WTC11 (cell line): Measurements from ENCODE around the gene JTB. TPM values are rescaled to one million over a fixed set of nuclear protein-coding genes. Genes with fewer than 3 reads are reported as not detected.

ENCODE experiments used
- ATAC-seq: fragments of 200-7000 bp; cut with Tn5 transposase; 2 replicates; pipeline ENCODE4 v1.10.0; 2021; ENCODE audit warnings: mild to moderate bottlenecking, moderate library complexity
- Bru-seq: library from RNA; stranded (reverse); fragments of 400-500 nt; gene quantifications from one replicate; lab custom pipeline; 2021; lab: Mats Ljungman, UMichigan
- CTCF ChIA-PET: fragments of 300-600 bp; sonication (Branson Sonifier 250); formaldehyde crosslinking; loops from one replicate; lab custom pipeline; 2021; ENCODE audit warnings: antibody characterized with exemption; lab: Charles Lee
- POLR2A ChIA-PET: fragments of 350-600 bp; sonication (Branson Sonifier 250); formaldehyde crosslinking; loops from one replicate; lab custom pipeline; 2021; ENCODE audit warnings: antibody characterized with exemption; lab: Charles Lee
- DNase-seq: peaks from one replicate; pipeline ENCODE4 v3.0.0; 2021; ENCODE audit warnings: low spot score
- H3K27ac Mint-ChIP-seq: 2 replicates; pipeline ENCODE4 v1.8.0; 2021; ENCODE audit warnings: mixed read lengths
- H3K27me3 Mint-ChIP-seq: 2 replicates; pipeline ENCODE4 v1.8.0; 2021; ENCODE audit warnings: low read depth, mild to moderate bottlenecking, moderate library complexity, mixed read lengths
- H3K36me3 Mint-ChIP-seq: 2 replicates; pipeline ENCODE4 v1.8.0; 2021; ENCODE audit warnings: mixed read lengths
- H3K4me1 Mint-ChIP-seq: 2 replicates; pipeline ENCODE4 v1.8.0; 2022; ENCODE audit warnings: mixed read lengths
- H3K4me3 Mint-ChIP-seq: 2 replicates; pipeline ENCODE4 v1.8.0; 2021; ENCODE audit warnings: mild to moderate bottlenecking, moderate library complexity, mixed read lengths
- H3K9me3 Mint-ChIP-seq: 2 replicates; pipeline ENCODE4 v1.8.0; 2021; ENCODE audit warnings: mixed read lengths
- CREB1 ChIP-seq: sonication (generic); formaldehyde crosslinking; IDR thresholded peaks from 2 replicates; pipeline ENCODE4 v1.8.0; 2023; ENCODE audit warnings: mild to moderate bottlenecking, missing genetic modification reagents
- CREM ChIP-seq: sonication (generic); formaldehyde crosslinking; IDR thresholded peaks from 2 replicates; pipeline ENCODE4 v1.8.1; 2022; ENCODE audit warnings: mild to moderate bottlenecking, missing genetic modification reagents, moderate library complexity
- ETV6 ChIP-seq: sonication (generic); formaldehyde crosslinking; IDR thresholded peaks from 2 replicates; pipeline ENCODE4 v1.8.1; 2022; ENCODE audit warnings: mild to moderate bottlenecking, missing genetic modification reagents
- FOXK1 ChIP-seq: sonication (generic); formaldehyde crosslinking; IDR thresholded peaks from 2 replicates; pipeline ENCODE4 v1.8.0; 2022; ENCODE audit warnings: mild to moderate bottlenecking, moderate library complexity, missing genetic modification reagents
- FOXP1 ChIP-seq: sonication (generic); formaldehyde crosslinking; IDR thresholded peaks from 2 replicates; pipeline ENCODE4 v1.8.0; 2022; ENCODE audit warnings: missing genetic modification reagents, mild to moderate bottlenecking, moderate library complexity, borderline replicate concordance
- GABPB1 ChIP-seq: sonication (generic); formaldehyde crosslinking; IDR thresholded peaks from 2 replicates; pipeline ENCODE4 v1.8.1; 2023; ENCODE audit warnings: mild to moderate bottlenecking, missing genetic modification reagents
- JAZF1 ChIP-seq: fragments of 250-450 bp; sonication (Bioruptor Pico); IDR thresholded peaks from 2 replicates; pipeline ENCODE4 v1.9.0; 2021; ENCODE audit warnings: moderate library complexity, mild to moderate bottlenecking, inconsistent platforms
- NFE2L1 ChIP-seq: sonication (generic); formaldehyde crosslinking; IDR thresholded peaks from 2 replicates; pipeline ENCODE4 v1.8.1; 2023; ENCODE audit warnings: missing genetic modification reagents
- SP1 ChIP-seq: sonication (generic); formaldehyde crosslinking; conservative IDR thresholded peaks from 2 replicates; pipeline ENCODE4 v1.8.1; 2022; ENCODE audit warnings: missing genetic modification reagents
- ZBTB21 ChIP-seq: sonication (generic); formaldehyde crosslinking; IDR thresholded peaks from 2 replicates; pipeline ENCODE4 v1.8.1; 2023; ENCODE audit warnings: mild to moderate bottlenecking, missing genetic modification reagents, borderline replicate concordance
- ZNF219 ChIP-seq: sonication (generic); formaldehyde crosslinking; IDR thresholded peaks from 2 replicates; pipeline ENCODE4 v1.8.0; 2023; ENCODE audit warnings: missing genetic modification reagents, mild to moderate bottlenecking, borderline replicate concordance
- ZNF232 ChIP-seq: sonication (generic); formaldehyde crosslinking; IDR thresholded peaks from 2 replicates; pipeline ENCODE4 v1.8.0; 2022; ENCODE audit warnings: mild to moderate bottlenecking, missing genetic modification reagents
- long read RNA-seq, 3 experiments: library from RNA in 1 of 3; library from capped mRNA in 1 of 3; library from polyadenylated mRNA in 1 of 3; unstranded in 2 of 3; stranded (forward) in 1 of 3; transcript quantifications; one replicate each; pipeline ENCODE4 v2.0.0, GENCODE V29; 2021
- total RNA-seq: library from RNA; stranded (reverse); gene quantifications from 3 replicates; pipeline ENCODE4 v1.2.3, GENCODE V29; 2021
- TF ChIP-seq, protein P1 (sequence below): sonication (generic); formaldehyde crosslinking; IDR thresholded peaks from 2 replicates; pipeline ENCODE4 v1.8.0; 2022; ENCODE audit warnings: mild to moderate bottlenecking, missing genetic modification reagents
- TF ChIP-seq, protein P2 (sequence below): sonication (generic); formaldehyde crosslinking; IDR thresholded peaks from 2 replicates; pipeline ENCODE4 v1.8.1; 2023; ENCODE audit warnings: mild to moderate bottlenecking, missing genetic modification reagents, moderate library complexity
- TF ChIP-seq, protein P3 (sequence below): sonication (generic); formaldehyde crosslinking; IDR thresholded peaks from 2 replicates; pipeline ENCODE4 v1.8.0; 2023; ENCODE audit warnings: missing genetic modification reagents, mild to moderate bottlenecking, borderline replicate concordance
- TF ChIP-seq, protein P4 (sequence below): sonication (generic); formaldehyde crosslinking; IDR thresholded peaks from 2 replicates; pipeline ENCODE4 v1.8.1; 2023; ENCODE audit warnings: mild to moderate bottlenecking, moderate library complexity, missing genetic modification reagents
- TF ChIP-seq, protein P5 (sequence below): sonication (generic); formaldehyde crosslinking; IDR thresholded peaks from 2 replicates; pipeline ENCODE4 v1.8.1; 2023; ENCODE audit warnings: mild to moderate bottlenecking, missing genetic modification reagents, borderline replicate concordance
- TF ChIP-seq, protein P6 (sequence below): sonication (generic); formaldehyde crosslinking; IDR thresholded peaks from 2 replicates; pipeline ENCODE4 v1.8.0; 2023; ENCODE audit warnings: missing genetic modification reagents
- TF ChIP-seq, protein P7 (sequence below): sonication (generic); formaldehyde crosslinking; IDR thresholded peaks from 2 replicates; pipeline ENCODE4 v1.8.1; 2023; ENCODE audit warnings: mild to moderate bottlenecking, missing genetic modification reagents, moderate library complexity

JTB gene
- total RNA-seq, result 88.8 to 90.6 TPM (median 90.3 TPM) in 3 replicates
- percentile 94 among the genes with signal in this experiment for Bru-seq, nascent RNA
- long read RNA-seq, experiment 1, transcript JTB-201 (5 exons, 1,287 nt), result major isoform, 143 of 165 reads
- long read RNA-seq, experiment 1, transcript JTB-203 (4 exons, 1,216 nt), result minor isoform, 6 of 165 reads
- long read RNA-seq, experiment 1, partial matches to known transcripts, result 5 of 165 reads
- long read RNA-seq, experiment 1, other reads (novel, unspliced or antisense), result 11 of 165 reads
- long read RNA-seq, experiment 2, transcript JTB-201 (5 exons, 1,287 nt), result major isoform, 144 of 180 reads
- long read RNA-seq, experiment 2, partial matches to known transcripts, result 9 of 180 reads
- long read RNA-seq, experiment 2, other reads (novel, unspliced or antisense), result 24 of 180 reads
- long read RNA-seq, experiment 3, transcript JTB-201 (5 exons, 1,287 nt), result major isoform, 22 of 30 reads
- long read RNA-seq, experiment 3, partial matches to known transcripts, result 1 of 30 reads
- long read RNA-seq, experiment 3, other reads (novel, unspliced or antisense), result 6 of 30 reads

DNA sequence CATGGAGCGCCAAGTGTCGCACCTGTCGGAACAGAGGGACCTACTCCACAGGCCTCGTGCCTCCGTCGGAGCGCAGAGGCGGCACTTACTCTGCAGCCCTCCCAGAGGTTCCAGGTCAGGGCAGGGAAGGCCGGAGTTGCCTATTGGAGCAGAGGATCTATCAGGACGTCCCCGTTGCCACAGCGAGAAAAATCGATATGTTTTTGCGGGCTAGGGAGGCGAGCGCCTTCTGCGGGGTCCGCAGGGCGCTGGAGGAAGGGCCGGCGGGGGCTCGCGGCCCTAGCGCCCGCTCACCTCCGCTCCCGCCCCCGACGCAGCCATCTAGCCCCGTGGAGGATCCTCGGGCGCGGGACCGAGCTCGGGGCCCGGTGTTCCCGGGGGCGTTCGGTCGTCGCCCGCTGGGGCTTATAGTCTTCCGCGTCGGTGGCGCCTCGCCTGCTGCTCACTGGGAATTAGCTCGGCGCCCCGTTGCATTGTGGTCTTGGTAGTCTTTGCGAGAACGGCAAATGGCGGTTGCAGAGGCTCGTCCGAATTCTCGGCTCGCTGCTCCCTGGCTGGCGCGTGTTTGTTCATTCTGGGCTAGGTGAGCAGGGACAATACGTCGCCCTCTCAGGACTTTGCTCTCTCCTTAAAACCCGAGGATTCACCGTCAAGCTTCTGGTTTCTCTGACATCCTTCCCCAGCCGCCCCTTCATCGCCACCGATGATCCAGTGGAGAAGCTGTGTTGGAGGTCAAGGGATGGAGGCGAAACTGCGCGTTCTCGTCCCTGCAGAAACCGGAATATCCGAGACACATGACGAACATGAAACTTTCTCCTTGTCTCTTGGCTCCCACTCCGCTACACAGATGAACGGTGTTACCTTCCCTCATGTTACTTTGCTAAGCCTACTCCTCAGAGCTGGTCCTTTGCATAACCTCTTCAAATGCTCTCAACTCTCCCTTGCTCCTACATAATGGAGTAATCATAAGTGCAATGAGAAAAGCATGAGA is at the start of gene JTB:
TSS of gene JTB (minus strand) at position 425 of the 991 bp plus-strand sequence. CDS start at position 3, 422 bp downstream.
- H3K4me1 Mint-ChIP-seq, result peaks cover 31% of the 10 kb centered on the region
- peaks cover 41% of the 10 kb centered on the region for H3K36me3 Mint-ChIP-seq
- TF ChIP-seq JAZF1 (CRISPR knock-in tag), result no peak
- TF ChIP-seq, protein P1, sequence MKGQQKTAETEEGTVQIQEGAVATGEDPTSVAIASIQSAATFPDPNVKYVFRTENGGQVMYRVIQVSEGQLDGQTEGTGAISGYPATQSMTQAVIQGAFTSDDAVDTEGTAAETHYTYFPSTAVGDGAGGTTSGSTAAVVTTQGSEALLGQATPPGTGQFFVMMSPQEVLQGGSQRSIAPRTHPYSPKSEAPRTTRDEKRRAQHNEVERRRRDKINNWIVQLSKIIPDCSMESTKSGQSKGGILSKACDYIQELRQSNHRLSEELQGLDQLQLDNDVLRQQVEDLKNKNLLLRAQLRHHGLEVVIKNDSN (CRISPR knock-in tag), result no peak
- TF ChIP-seq, protein P2, sequence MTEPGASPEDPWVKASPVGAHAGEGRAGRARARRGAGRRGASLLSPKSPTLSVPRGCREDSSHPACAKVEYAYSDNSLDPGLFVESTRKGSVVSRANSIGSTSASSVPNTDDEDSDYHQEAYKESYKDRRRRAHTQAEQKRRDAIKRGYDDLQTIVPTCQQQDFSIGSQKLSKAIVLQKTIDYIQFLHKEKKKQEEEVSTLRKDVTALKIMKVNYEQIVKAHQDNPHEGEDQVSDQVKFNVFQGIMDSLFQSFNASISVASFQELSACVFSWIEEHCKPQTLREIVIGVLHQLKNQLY, result no peak
- TF ChIP-seq, protein P3, sequence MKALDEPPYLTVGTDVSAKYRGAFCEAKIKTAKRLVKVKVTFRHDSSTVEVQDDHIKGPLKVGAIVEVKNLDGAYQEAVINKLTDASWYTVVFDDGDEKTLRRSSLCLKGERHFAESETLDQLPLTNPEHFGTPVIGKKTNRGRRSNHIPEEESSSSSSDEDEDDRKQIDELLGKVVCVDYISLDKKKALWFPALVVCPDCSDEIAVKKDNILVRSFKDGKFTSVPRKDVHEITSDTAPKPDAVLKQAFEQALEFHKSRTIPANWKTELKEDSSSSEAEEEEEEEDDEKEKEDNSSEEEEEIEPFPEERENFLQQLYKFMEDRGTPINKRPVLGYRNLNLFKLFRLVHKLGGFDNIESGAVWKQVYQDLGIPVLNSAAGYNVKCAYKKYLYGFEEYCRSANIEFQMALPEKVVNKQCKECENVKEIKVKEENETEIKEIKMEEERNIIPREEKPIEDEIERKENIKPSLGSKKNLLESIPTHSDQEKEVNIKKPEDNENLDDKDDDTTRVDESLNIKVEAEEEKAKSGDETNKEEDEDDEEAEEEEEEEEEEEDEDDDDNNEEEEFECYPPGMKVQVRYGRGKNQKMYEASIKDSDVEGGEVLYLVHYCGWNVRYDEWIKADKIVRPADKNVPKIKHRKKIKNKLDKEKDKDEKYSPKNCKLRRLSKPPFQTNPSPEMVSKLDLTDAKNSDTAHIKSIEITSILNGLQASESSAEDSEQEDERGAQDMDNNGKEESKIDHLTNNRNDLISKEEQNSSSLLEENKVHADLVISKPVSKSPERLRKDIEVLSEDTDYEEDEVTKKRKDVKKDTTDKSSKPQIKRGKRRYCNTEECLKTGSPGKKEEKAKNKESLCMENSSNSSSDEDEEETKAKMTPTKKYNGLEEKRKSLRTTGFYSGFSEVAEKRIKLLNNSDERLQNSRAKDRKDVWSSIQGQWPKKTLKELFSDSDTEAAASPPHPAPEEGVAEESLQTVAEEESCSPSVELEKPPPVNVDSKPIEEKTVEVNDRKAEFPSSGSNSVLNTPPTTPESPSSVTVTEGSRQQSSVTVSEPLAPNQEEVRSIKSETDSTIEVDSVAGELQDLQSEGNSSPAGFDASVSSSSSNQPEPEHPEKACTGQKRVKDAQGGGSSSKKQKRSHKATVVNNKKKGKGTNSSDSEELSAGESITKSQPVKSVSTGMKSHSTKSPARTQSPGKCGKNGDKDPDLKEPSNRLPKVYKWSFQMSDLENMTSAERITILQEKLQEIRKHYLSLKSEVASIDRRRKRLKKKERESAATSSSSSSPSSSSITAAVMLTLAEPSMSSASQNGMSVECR (CRISPR knock-in tag), result peak; percentile 11; the same call in 1 of the 2 replicates
- 0 out of 2 replicates have a peak, but pooled peaks have one; percentile 47 for TF ChIP-seq CREM (CRISPR knock-in tag)
- peak; percentile 17; the same call in 1 of the 2 replicates for TF ChIP-seq NFE2L1 (CRISPR knock-in tag)
- peak; percentile 80; the same call in 1 of the 2 replicates for TF ChIP-seq ZNF219
- peak; percentile 55; the same call in 1 of the 2 replicates for TF ChIP-seq ZBTB21 (CRISPR knock-in tag)
- TF ChIP-seq ETV6, result peak; percentile 41; the same call in 1 of the 2 replicates
- TF ChIP-seq CREB1 (CRISPR knock-in tag), result no peak
- TF ChIP-seq, protein P4, sequence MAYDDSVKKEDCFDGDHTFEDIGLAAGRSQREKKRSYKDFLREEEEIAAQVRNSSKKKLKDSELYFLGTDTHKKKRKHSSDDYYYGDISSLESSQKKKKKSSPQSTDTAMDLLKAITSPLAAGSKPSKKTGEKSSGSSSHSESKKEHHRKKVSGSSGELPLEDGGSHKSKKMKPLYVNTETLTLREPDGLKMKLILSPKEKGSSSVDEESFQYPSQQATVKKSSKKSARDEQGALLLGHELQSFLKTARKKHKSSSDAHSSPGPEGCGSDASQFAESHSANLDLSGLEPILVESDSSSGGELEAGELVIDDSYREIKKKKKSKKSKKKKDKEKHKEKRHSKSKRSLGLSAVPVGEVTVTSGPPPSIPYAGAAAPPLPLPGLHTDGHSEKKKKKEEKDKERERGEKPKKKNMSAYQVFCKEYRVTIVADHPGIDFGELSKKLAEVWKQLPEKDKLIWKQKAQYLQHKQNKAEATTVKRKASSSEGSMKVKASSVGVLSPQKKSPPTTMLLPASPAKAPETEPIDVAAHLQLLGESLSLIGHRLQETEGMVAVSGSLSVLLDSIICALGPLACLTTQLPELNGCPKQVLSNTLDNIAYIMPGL (CRISPR knock-in tag), result peak; percentile 77; the same call in 1 of the 2 replicates
- TF ChIP-seq FOXP1, result 0 out of 2 replicates have a peak, but pooled peaks have one; percentile 41
- TF ChIP-seq, protein P5, sequence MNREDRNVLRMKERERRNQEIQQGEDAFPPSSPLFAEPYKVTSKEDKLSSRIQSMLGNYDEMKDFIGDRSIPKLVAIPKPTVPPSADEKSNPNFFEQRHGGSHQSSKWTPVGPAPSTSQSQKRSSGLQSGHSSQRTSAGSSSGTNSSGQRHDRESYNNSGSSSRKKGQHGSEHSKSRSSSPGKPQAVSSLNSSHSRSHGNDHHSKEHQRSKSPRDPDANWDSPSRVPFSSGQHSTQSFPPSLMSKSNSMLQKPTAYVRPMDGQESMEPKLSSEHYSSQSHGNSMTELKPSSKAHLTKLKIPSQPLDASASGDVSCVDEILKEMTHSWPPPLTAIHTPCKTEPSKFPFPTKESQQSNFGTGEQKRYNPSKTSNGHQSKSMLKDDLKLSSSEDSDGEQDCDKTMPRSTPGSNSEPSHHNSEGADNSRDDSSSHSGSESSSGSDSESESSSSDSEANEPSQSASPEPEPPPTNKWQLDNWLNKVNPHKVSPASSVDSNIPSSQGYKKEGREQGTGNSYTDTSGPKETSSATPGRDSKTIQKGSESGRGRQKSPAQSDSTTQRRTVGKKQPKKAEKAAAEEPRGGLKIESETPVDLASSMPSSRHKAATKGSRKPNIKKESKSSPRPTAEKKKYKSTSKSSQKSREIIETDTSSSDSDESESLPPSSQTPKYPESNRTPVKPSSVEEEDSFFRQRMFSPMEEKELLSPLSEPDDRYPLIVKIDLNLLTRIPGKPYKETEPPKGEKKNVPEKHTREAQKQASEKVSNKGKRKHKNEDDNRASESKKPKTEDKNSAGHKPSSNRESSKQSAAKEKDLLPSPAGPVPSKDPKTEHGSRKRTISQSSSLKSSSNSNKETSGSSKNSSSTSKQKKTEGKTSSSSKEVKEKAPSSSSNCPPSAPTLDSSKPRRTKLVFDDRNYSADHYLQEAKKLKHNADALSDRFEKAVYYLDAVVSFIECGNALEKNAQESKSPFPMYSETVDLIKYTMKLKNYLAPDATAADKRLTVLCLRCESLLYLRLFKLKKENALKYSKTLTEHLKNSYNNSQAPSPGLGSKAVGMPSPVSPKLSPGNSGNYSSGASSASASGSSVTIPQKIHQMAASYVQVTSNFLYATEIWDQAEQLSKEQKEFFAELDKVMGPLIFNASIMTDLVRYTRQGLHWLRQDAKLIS (CRISPR knock-in tag), result no peak
- TF ChIP-seq ZNF232 (CRISPR knock-in tag), result 0 out of 2 replicates have a peak, but pooled peaks have one; percentile 15
- peak; percentile 45 for TF ChIP-seq FOXK1 (CRISPR knock-in tag)
- TF ChIP-seq, protein P6, sequence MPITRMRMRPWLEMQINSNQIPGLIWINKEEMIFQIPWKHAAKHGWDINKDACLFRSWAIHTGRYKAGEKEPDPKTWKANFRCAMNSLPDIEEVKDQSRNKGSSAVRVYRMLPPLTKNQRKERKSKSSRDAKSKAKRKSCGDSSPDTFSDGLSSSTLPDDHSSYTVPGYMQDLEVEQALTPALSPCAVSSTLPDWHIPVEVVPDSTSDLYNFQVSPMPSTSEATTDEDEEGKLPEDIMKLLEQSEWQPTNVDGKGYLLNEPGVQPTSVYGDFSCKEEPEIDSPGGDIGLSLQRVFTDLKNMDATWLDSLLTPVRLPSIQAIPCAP (CRISPR knock-in tag), result peak; percentile 82
- peak; percentile 66; the same call in 1 of the 2 replicates for TF ChIP-seq SP1 (CRISPR knock-in tag)
- TF ChIP-seq, protein P7, sequence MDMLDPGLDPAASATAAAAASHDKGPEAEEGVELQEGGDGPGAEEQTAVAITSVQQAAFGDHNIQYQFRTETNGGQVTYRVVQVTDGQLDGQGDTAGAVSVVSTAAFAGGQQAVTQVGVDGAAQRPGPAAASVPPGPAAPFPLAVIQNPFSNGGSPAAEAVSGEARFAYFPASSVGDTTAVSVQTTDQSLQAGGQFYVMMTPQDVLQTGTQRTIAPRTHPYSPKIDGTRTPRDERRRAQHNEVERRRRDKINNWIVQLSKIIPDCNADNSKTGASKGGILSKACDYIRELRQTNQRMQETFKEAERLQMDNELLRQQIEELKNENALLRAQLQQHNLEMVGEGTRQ (CRISPR knock-in tag), result peak; percentile 23; the same call in 1 of the 2 replicates
- 0 out of 2 replicates have a peak, but pooled peaks have one; percentile 27 for TF ChIP-seq GABPB1

More for the DNA sequence above, at the start of gene JTB:
- Mint-ChIP-seq H3K4me3 (peak within 1 kb of the TSS; percentile 98), H3K27ac (peak within 1 kb of the TSS; percentile 97), H3K27me3 (no peaks in the 10 kb centered on the region), H3K9me3 (no peaks in the 10 kb centered on the region)
- DNase-seq, result peak; percentile 88
- peak; percentile 87 for ATAC-seq
- ChIA-PET CTCF (interaction anchor here (0.7 to 4.3 kb wide), 10 partner anchors 9 to 483 kb away, joined by 3 to 26 read pairs (median 4); partner anchors contain the start of genes CREB3L4, DENND4B, RAB13 and RPS27), POLR2A (interaction anchor here (1.0 to 3.1 kb wide), 11 partner anchors 9 to 344 kb away, joined by 3 to 55 read pairs (median 5); partner anchors contain the start of genes CHTOP, CREB3L4, GATAD2B and RAB13)
